Measurements from ENCODE around the gene NADK2. TPM values are rescaled to one million over a fixed set of nuclear protein-coding genes. Genes with fewer than 3 reads are reported as not detected.

NADK2 gene
- total and polyA plus RNA-seq, 9 of the 15 experiments (the other 6 are each of a cell fraction or from before 2014, with no cell fraction given) = 10.6 to 41.0 (median 24.0) TPM

DNA sequence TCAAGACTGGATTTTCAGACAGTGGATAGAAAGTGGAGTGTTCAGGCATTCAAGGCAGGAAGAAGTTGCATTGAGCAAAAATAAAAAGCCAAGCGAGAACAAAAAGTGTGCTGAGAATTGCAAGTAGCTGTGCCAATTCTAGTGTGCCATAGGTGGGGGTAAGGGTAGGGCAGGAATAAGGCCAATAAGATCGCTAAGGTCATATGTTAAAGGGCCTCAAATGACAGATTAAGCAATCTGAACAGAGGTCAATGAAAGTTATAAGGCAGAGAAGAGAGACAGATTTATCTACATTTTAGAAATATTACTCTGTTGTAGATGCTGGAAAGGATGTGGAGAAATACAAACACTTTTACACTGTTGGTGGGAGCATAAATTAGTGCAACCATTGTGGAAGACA, 36.4 kb downstream of the NADK2 start:
- FAIRE-seq (no peak), DNase-seq (ENCODE audit: extremely low read depth in 1 of 4, low spot score in 3 of 4) (no peak), ATAC-seq (no peak)
- Histone ChIP-seq H3K27me3 (ENCODE audit: control insufficient read depth in 2 of 2, insufficient read depth in 2 of 2, low read length in 2 of 2) (no peaks in the 10 kb centered on the region), H3K36me3 (ENCODE audit: control insufficient read depth, insufficient read depth, low read length) (peaks cover 48% of the 10 kb centered on the region; the same call in 2 of the 3 replicates), H3K27ac (ENCODE audit: extremely low read depth, low read depth, low read length) (no peak overlapping the region), H3K79me2 (ENCODE audit: control insufficient read depth, insufficient read depth, low read length) (no peaks in the 10 kb centered on the region), H3K4me1 (replicated peaks in 1 of 2; ENCODE audit: control insufficient read depth in 2 of 2, insufficient read depth in 2 of 2, low read length in 2 of 2) (no peaks in the 10 kb centered on the region), H3K4me2 (ENCODE audit: insufficient read depth, low read length) (no peak overlapping the region), H3K9me3 (replicated peaks; ENCODE audit: control insufficient read depth, insufficient read depth, low read depth, low read length) (no peaks in the 10 kb centered on the region), H3K9me1 (ENCODE audit: control insufficient read depth, insufficient read depth, low read length) (no peaks in the 10 kb centered on the region), H3K9ac (ENCODE audit: insufficient read depth in 1 of 2, low read depth in 2 of 2, low read length in 2 of 2) (no peak overlapping the region), H2AFZ (ENCODE audit: low read depth, low read length) (no peak overlapping the region), H4K20me1 (replicated peaks; ENCODE audit: control insufficient read depth, insufficient read depth, low read length) (no peaks in the 10 kb centered on the region), H3K4me3 (no peak overlapping the region)
- no TSS peak for BruUV-seq (replicated peaks)
- ChIA-PET CTCF (ENCODE audit: low intra/inter-chr PET ratio) (no interaction called here), POLR2A (interaction anchor here (1.1 kb wide), 1 partner anchor 59 kb away, joined by 3 read pairs; no protein-coding TSS in a partner anchor)
- WGBS (ENCODE audit: insufficient coverage, low coverage, missing lambda C conversion rate) = 78% methylated on average over 2 of the region's 2 CpGs
- intact Hi-C loops (cut with micrococcal nuclease) = no loop called here
- in situ Hi-C loops (cut with MboI) = no loop called here
- TF ChIP-seq LEF1 (IDR thresholded peaks at IDR 0.05) (no peak), HMG20A (CRISPR knock-in tag; conservative IDR thresholded peaks at IDR 0.05) (no peak), ZNF41 (CRISPR knock-in tag; conservative IDR thresholded peaks at IDR 0.05) (no peak)
- TF ChIP-seq, protein P1, sequence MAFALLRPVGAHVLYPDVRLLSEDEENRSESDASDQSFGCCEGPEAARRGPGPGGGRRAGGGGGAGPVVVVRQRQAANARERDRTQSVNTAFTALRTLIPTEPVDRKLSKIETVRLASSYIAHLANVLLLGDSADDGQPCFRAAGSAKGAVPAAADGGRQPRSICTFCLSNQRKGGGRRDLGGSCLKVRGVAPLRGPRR (CRISPR knock-in tag; IDR thresholded peaks at IDR 0.05) = no peak

GRCh38 chr5:36202521-36202961, 39.2 kb downstream of the NADK2 start:
- no peak overlapping the region for H3K4me2 ChIP-seq (ENCODE audit: insufficient read depth, low read length)
- H3K79me2 ChIP-seq (ENCODE audit: control insufficient read depth, insufficient read depth, low read length) = no peaks in the 10 kb centered on the region
- in situ Hi-C loops (cut with MboI) (no loop called here), intact Hi-C loops (cut with micrococcal nuclease) (no loop called here)
- H3K27ac ChIP-seq (ENCODE audit: extremely low read depth, low read depth, low read length) = no peak overlapping the region
- ATAC-seq (no peak), FAIRE-seq (no peak), DNase-seq (ENCODE audit: extremely low read depth in 1 of 4, low spot score in 3 of 4) (no peak)
- BruUV-seq (replicated peaks) = no TSS peak
- no peak overlapping the region for H3K9ac ChIP-seq (ENCODE audit: insufficient read depth in 1 of 2, low read depth in 2 of 2, low read length in 2 of 2)
- no peaks in the 10 kb centered on the region for H3K9me1 ChIP-seq (ENCODE audit: control insufficient read depth, insufficient read depth, low read length)
- no peaks in the 10 kb centered on the region for H4K20me1 ChIP-seq (replicated peaks; ENCODE audit: control insufficient read depth, insufficient read depth, low read length)
- H3K36me3 ChIP-seq (ENCODE audit: control insufficient read depth, insufficient read depth, low read length) = peaks cover 54% of the 10 kb centered on the region; the same call in 2 of the 3 replicates
- no peak overlapping the region for H3K4me3 ChIP-seq
- 0 out of 2 replicates have a peak, but pooled peaks have one; percentile 16 for TF ChIP-seq USF2 (CRISPR knock-in tag; IDR thresholded peaks at IDR 0.05)
- no peak for TF ChIP-seq ETV1 (tag; conservative IDR thresholded peaks at IDR 0.05; ENCODE audit: low read depth)
- TF ChIP-seq, protein P2, sequence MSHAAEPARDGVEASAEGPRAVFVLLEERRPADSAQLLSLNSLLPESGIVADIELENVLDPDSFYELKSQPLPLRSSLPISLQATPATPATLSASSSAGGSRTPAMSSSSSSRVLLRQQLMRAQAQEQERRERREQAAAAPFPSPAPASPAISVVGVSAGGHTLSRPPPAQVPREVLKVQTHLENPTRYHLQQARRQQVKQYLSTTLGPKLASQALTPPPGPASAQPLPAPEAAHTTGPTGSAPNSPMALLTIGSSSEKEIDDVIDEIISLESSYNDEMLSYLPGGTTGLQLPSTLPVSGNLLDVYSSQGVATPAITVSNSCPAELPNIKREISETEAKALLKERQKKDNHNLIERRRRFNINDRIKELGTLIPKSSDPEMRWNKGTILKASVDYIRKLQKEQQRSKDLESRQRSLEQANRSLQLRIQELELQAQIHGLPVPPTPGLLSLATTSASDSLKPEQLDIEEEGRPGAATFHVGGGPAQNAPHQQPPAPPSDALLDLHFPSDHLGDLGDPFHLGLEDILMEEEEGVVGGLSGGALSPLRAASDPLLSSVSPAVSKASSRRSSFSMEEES (CRISPR knock-in tag; IDR thresholded peaks at IDR 0.05) = peak; percentile 85
- H2AFZ ChIP-seq (ENCODE audit: low read depth, low read length) = no peak overlapping the region
- CTCF ChIA-PET (ENCODE audit: low intra/inter-chr PET ratio) = no interaction called here
- H3K4me1 ChIP-seq (replicated peaks in 1 of 2; ENCODE audit: control insufficient read depth in 2 of 2, insufficient read depth in 2 of 2, low read length in 2 of 2) = no peaks in the 10 kb centered on the region
- no peaks in the 10 kb centered on the region for H3K27me3 ChIP-seq (ENCODE audit: control insufficient read depth in 2 of 2, insufficient read depth in 2 of 2, low read length in 2 of 2)
- H3K9me3 ChIP-seq (replicated peaks; ENCODE audit: control insufficient read depth, insufficient read depth, low read depth, low read length) = no peaks in the 10 kb centered on the region
- 70% methylated on average over 3 of the region's 3 CpGs for WGBS (ENCODE audit: insufficient coverage, low coverage, missing lambda C conversion rate)
- POLR2A ChIA-PET = interaction anchor here (1.1 to 1.6 kb wide), 6 partner anchors 9 to 37 kb away, joined by 3 to 8 read pairs (median 4); no protein-coding TSS in a partner anchor

Data from K562 (cell line).